NCI-H187 (cell line): ENCODE data around the gene SESN1.
"Not testable (repeated sequence)": the region's sequence is repeated elsewhere in the genome, so short reads cannot be mapped to it uniquely, and the experiment has no call there.

Experiments used
- DNase-seq, 2 experiments: peaks; one replicate each; lab custom pipeline; 2025; lab: John Stamatoyannopoulos, UW

SESN1 gene

DNA sequence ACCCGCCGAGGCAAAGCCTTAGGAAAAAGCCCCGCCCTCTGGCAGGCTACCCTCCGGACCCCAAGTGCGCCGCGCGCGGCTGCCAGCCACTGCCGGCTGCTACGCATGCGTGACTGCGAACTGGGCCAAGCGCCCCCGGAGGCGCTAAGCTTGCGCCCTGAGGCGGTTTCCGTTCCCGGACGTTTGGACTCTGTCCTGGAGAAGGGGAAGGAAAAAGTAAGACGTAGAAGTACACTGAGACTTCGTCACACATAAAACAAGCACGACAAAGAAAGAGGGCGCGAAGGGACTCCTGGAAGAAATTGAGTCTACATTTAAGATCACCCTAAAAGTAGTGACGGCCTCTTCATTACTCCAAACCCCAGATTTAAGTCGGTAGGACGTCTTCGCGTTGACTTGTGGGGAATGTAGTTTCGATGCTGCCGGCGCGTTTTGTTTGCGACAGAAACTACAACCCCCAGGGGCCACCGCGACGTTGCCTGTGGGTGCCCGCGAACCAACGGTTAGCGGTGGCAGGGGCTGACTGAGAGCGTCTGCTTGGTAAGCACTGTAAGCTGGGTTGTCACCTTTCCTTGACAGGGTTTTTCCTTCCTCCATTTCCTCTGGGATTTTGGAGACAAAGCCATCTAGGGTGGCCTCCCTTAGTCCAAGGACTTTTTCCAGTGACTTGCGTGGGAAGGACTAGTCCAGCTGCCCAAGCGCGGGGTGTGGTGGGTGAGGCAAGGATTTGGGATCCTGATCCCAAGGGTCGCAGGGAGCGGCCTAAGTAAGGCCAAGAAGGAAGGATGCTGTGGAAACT is 589 bp upstream of the SESN1 start, which contains the start of gene CEP57L1:
CEP57L1 (plus strand) TSS at position 472 of the 799 bp plus-strand sequence. CDS start 49,715 bp downstream, outside the sequence.
- DNase-seq = peak; percentile 89 to 94

DNA sequence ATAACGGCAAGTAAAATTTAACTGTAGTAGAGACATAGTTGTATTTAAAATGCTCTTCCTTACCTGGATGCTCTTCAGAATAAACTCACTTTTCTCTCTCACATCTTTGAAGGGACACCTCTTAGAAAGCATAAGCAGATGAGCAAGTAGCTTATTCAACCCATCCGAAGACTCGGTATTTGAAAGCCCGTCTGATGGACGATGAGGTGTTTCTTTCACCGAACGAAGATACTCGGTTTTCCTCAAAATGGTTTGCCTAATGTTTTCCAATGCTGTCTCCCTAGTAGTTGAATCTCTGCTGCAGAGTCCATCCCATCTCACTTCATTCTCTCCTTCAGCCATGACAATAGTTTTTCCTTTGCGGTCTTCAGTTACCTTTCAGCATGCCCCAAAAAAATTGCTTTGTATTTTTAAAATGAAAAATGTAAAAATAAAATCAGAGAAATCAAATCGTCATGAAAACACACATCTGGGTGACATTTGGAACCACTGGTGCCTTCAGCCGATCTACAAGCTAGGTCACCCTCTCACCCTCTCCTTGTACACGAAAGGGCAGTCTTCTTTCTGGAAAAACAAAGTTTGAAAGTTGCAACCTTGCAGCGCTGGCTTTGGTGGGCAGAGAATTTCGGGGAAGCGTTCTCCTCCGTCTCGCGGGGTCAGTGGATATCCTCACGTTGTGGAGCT is 772 bp downstream of the SESN1 start:
- peak in 1 of 2 experiments; percentile 34 for DNase-seq

DNA sequence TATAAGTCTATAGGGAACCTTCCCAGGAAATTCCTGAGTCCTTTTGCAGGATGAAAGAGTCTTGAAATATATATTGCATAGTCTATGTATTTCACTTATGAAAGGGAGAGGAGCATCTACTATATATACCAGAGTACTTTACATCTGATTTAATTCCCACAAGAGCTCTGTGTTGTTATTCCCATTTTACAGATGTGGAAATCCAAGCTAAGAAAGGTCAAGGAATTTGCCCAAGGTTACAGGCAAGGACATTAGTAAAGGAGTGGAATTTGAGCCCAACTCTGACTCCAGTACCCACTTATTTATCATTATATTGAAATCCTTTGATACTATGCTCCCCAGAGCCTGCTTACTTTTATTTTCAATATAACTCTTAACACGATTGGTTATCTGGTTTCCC is 2.6 kb downstream of the SESN1 start:
- no peak for DNase-seq

DNA sequence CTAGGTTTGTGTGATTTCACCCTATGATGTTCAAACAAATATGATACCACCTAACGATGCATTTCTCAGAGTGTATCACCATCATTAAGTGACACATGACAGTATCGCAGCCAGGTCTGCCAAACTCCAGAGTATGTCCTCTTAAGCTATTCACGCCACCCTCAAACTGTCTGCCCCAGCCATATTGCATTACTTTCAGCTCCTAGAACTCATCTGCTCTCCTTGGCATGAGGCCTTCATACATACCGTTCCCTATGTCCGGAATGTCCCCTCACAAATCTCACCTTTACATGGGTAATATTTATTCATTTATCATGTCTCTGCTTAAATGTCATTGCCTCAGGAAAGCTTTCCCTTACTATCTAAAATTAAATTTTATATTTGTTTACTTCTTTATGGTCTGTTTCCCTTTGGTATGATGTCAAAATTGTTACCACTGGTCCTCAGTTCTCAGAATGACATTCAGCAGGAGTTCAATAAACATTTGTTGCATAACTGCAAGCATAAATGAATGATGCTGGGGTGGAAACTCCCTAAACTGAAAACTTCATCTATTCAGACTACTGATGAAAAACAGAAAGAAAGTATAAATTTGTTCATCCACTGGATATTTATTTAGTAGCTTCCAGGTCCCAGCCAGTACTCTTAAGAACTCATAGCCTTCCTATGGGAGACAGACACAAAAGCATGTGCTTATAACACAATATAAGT is 3.2 kb downstream of the SESN1 start:
- no peak for DNase-seq

DNA sequence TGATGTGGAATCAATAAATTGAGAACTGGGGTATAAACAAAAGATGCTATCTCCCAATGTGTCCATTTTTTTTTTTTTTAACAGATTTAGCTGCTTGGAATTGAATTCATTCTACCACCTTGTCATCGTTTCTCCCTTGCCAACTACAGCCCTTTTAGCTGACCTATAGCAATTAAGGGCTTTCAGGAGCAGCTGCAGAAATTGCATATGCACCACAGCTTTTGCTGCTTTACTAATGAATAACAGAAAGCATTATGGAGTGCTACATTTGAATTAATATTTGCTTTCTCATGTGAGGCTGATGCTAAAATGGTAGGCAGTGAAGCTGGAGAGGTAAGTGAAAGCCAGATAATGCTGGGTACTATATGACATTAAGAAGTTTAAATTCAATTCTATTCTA is 5.7 kb downstream of the SESN1 start:
- DNase-seq = no peak

DNA sequence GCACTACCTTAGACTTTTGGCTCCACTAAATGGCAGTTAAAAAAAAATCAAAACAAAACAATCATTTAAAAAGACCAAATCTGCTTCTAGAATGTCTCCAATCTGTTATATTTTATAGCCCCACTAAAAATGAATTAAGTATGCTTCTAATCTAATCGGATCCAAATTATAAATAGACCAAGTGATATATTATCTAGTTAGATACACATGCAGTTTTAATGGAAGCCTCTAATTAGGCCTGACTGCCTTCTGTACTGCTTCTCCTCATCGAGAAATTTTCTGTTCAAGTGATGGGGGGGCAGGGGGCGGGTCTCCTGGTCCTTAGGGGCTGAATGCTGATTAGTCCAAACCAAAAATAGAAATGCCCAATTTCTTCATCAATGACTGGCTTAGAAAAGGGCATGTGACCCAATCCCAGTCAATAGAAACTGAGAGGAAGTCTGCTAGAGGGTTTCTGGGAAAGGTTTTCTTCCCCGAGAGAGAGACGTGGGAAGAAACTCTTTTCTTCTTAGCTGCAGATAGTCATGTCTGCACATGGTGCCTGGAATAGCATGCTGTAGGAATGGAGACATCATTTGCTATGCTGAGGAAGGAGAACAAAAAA is 6.9 kb downstream of the SESN1 start:
- DNase-seq = no peak

DNA sequence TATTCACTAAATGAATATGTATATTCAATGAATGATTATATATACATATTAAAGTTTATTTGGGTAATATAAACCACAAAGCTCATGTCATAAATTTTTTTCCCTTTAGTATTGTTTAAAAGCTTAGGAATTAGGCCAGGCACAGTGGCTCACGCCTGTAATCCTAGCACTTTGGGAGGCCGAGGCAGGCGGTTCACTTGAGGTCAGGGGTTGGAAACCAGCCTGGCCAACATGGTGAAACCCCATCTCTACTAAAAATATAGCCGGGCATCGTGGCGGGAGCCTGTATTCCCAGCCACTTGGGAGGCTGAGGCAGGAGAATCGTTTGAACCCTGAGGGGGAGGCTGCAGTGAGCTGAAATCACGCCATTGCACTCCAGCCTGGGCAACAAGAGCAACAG is 10.5 kb downstream of the SESN1 start:
- DNase-seq = not testable (repeated sequence)

DNA sequence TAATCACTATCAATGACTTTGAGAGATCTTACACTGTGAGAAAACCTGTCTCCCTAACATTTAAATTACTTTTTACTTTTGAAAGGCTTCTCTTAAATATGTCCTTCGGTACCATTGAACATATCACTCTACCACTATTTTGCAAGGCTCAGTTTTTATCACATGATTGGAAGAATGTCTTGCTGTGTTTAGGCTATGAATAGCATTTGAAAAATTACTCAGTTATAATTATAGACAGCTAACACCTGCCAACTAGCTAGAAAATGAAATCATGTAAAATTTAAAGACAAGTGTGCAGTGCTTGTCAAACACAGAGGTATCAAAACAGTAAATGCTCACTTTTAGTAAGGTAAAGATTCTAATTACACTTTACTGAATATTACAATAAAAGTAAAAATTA is 11.0 kb downstream of the SESN1 start:
- no peak for DNase-seq

DNA sequence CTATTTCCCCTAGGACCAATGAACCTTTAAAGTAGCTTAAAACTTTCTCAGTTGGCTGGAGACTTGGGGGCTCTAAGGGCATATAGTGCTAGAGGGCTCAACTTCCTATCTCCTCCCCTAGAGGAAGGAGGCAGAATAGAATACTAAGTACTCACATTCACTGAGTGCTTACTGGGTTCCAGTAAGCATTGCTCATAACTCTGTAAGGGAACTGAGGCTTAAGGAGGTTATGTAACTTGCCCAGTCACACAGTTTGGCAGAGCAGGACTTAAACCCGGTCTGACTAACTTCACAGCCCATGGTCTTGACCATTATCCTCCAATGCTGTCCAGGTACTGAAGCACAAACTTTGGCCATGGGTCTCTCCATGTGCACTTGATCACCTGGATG is 12.5 kb downstream of the SESN1 start:
- DNase-seq = no peak

DNA sequence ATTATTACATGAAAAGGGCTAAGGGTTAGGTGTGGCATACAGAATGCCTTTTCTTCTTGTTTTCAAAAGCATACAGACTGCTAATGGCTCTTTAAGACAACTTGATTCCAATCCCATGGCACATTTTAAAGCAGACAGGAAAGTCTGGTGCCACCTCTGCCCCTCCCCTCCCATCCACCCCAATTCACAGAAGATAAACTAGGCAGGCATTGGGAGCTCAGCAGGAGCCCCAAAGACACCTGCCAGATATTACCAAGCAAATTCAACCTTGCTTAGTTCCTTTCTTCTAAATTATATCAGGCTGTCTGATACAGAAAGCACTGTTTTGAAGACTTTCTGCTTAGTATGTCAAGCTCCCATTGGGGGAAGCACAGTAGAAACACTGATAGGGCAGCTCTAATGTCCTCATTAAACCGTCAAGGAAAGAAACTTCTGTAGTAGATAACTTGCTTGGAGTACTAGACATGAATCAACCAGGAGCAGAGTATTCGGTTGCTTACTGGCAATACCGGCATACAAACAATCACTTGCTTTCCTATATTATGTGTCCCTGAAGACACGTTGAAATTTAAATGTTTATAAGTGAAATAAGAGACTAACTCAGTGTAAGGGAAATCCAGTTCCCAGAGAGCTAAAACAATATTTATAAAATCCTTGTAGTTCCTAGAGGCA is 13.0 kb downstream of the SESN1 start:
- no peak for DNase-seq

DNA sequence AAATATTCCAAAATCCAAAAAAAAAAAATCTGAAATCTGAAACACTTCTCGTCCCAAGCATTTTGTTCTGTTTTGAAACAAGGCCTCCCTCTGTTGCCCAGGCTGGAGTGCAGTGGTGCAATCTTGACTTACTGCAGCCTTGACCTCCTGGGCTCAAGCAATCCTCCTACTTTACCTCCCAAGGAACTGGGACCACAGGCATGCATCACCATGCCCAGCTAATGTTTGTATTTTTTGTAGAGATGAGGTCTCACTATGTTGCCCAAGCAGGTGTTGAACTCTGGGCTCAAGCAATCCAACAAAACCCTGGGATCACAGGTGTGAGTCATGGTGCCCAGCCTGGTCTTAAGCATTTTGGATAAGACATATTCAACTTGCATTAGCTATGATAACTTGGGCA is 13.6 kb downstream of the SESN1 start:
- no peak for DNase-seq

DNA sequence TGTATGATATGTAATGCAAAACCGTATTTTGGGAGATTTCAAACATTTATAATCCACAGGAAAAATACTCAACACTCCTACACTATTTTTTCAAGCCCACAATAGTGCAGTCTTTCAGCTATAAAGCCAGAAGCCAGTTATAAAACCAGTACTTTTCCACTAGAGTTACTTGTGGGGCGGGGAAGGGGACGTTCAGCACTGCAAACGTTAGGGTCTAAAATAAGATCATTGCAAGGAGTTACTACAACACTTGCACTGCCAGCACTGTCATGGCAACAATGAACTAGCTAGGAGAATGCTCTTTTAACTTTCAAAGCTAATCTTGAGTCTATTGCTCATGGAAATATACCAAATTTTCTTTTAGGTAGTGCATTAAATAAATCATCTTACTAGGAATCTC is 14.7 kb downstream of the SESN1 start:
- no peak for DNase-seq

DNA sequence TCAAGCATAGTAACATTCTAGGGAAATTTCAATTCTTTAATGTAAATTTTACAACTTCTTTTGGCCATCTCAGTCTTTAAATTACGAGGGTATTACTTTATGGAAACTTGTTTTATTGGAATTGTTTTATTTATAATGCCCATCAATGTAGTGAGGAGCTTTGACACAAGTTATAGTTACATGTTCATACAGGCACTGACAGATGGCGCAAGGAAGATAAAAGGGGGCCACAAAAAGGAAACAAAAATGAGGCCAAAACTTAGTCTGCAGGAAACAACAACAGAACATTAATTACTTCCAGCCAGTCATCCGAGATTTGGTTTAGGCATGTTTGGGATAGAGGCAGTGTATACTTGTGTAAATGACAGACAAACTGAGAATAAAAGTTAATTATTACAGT is 18.3 kb downstream of the SESN1 start:
- no peak for DNase-seq

DNA sequence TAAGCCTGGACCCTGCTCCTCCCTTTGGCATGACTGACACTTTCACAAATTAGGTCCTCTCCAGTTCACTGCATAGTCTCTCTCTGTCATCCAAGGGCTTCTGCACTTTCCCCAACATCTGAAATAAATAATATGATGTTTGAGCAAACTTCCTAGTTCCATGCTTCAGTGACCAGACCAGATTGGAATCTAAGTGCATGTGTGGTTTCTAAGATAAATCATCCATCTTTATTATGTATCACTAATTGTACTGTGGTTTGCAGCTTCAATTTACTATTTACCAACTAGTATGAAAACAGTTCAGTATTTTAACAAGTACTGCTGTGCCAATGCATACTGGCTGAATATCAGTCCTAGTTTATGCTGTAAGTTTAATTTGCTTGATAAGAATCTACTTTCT is 18.7 kb downstream of the SESN1 start:
- DNase-seq = no peak

DNA sequence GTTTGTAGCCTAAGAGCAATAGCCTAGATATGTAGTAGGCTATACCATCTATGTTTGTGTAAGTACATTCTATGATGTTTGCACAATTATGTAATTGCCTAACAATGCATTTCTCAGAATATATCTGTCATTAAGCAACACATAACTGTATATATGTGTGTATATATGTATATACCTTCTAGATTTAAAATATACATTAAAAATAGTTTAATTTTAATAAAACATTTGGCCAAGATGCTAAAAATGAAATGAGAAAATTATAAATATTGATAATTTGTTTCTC is 20.6 kb downstream of the SESN1 start:
- DNase-seq = no peak

DNA sequence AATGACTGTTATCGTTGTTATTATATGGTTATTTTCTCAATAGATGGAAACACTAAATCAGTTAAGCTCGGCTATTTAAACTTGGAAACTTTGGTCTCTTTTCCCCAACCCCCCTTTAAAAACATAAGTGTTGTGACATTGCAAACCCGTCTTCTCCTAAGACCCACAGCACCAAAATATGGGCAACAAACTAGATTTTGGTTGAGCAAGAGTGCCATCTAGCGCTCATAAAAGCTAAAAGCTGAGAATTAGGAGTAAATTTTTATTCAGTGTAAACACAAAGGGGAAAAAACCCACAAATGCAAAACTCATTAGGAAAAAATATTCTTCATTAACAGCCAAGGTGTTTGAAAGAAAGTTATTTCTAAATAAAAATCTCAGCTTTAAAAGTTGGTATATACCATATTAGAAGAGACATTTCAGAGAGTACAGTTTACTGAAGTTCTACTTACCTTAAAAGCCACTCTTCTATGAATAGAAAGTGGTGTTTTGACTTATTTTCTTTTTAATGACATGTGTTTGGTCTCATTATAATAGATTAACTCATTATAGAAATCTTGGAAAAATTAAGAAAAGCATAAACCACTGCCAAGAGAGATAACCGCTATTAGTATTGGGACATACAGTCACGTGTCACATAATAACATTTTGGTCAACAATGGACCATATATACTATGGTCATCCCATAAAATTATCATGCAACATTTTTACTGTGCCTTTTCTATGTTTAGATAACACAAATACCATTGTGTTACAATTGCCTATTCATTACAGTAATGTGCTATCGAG is 21.1 kb downstream of the SESN1 start:
- DNase-seq = peak; percentile 4 to 17

DNA sequence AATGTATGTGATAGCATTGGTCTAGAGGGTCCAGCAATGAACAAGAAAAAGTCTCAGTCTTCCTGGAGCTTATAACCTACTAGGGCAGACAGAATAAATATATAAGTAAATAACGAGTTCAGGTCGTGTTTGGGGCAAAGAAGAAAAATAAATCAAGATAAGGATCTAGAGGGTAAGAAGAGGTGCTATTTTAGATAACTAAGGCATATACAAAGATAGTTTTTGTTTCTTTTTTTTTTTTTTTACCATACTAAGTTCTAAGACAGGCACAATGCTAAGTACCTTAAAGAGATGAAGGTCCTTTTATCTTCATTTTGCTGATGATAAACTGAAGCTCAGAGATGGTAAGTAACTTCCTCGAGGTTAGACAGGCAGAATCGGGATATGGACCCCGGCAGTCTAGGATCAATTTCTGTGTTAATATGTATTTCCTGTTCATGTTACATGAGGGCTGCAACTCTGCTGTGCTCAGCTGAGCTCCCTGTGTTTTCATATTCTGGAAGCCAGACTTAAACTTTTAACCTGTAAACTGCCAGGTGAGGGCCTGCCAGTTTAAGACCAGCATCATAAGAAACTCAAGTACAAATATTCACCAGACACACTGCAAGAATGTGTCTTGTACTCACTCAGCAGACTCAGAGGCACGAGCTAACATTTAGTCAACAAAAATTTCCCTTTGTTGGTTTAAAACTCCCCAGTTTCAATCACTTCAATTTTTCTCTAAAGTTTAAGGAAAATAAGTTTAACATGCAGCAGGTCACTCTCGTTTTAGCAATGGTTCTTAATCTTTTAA is 23.3 kb downstream of the SESN1 start:
- no peak for DNase-seq

DNA sequence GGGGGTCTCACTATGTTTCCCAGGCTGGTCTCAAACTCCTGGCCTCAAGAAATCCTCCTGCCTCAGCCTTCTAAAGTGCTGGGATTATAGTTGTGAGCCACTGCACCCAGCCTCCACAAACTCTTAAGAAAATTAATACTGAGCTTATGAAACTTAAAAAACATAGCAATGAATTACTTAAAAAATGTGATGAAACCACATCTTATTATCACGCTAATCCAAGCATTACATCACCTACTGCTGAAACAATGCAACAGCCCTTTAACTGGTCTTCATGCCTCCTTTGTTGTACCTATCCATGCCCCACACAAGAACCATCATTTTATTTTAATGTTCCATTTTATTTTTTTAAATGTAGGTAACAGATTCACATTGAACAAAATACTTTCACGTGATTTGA is 24.9 kb downstream of the SESN1 start:
- DNase-seq = no peak

DNA sequence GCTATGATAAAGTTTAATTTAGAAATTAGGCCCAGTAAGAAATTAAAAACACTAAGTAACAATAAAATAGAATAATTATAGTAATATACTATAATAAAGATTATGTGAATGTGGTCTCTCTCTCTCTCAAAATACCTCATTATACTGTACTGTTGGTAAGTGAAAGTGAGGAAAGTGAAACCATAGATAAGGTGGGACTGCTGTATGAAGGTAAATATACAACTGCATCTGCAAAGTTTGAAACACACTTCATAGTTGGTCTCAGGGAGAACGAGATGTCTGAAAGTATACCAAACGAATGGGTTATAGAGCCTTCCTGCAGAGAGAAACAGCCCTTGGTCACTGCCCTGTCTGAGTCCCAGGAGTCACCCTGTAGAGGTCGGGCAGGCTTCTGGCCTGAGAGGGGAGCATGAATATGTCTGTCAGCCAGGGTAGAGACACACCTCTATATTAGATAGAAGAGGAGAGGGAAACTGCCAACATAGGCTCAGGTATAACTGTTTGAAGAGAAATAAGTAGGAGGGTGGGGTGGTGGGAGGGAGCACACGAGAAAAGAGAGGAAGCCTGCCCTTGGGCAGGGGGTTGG is 31.8 kb downstream of the SESN1 start:
- no peak for DNase-seq

DNA sequence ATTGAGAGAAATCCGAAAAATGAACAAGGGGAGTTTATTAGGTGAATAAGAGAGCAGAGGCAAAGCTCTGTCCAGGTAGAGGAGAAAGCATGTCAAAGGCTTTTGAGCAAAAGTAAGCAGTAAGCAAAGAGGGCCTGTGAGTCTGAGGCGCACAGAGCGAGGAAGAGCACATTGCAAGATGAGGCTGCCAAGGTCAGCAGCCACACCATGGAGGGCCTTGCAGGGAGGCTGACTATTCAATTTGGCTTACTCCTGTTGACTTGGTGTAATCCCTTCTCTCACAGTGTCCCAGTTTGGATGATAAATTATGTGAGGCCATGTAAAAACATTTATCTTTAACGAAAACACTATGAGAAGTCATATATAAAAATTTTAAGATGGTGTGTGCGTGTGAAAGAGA is 32.4 kb downstream of the SESN1 start:
- no peak for DNase-seq
